ENCODE data around the gene CNNM2.

The CNNM2 gene

GRCh38 chr10:102917962-102918816 lies at the start of gene CNNM2:
CNNM2 (plus strand) TSS chr10:102918294; CDS start chr10:102918481, 187 bp downstream.
- WGBS (ENCODE audit: insufficient coverage, insufficient read length), result no CpG with 5 or more reads among the region's 80 CpGs
- H3K9me3 ChIP-seq (ENCODE audit: control insufficient read depth, insufficient read depth, low read length), result no peaks in the 10 kb centered on the region
- H3K36me3 ChIP-seq (ENCODE audit: control insufficient read depth, insufficient read depth, low read length), result peaks cover 2% of the 10 kb centered on the region; the same call in 1 of the 2 replicates
- peaks cover 9% of the 10 kb centered on the region; the same call in 1 of the 2 replicates for H3K27me3 ChIP-seq (ENCODE audit: control insufficient read depth, insufficient read depth, low read length)
- H3K4me1 ChIP-seq (ENCODE audit: control insufficient read depth, insufficient read depth, low read length), result peaks cover 7% of the 10 kb centered on the region
- H3K27ac ChIP-seq (ENCODE audit: low read length), result no peak within 1 kb of the TSS
- DNase-seq (ENCODE audit: low read depth, low spot score), result peak; percentile 99
- peak within 1 kb of the TSS; percentile 94 for H3K4me3 ChIP-seq (ENCODE audit: low read length)

- DNase-seq (ENCODE audit: low read depth, low spot score), result no peak
- no peaks in the 10 kb centered on the region for H3K36me3 ChIP-seq (ENCODE audit: control insufficient read depth, insufficient read depth, low read length)
- H3K4me3 ChIP-seq (ENCODE audit: low read length), result peak overlapping the region; percentile 49; the same call in 1 of the 2 replicates
- 0 out of 2 replicates have a peak, but pooled peaks cover 2% of the 10 kb centered on the region for H3K4me1 ChIP-seq (ENCODE audit: control insufficient read depth, insufficient read depth, low read length)
- no peak overlapping the region for H3K27ac ChIP-seq (ENCODE audit: low read length)
- no peaks in the 10 kb centered on the region for H3K9me3 ChIP-seq (ENCODE audit: control insufficient read depth, insufficient read depth, low read length)
- no CpG with 5 or more reads among the region's 5 CpGs for WGBS (ENCODE audit: insufficient coverage, insufficient read length)
- H3K27me3 ChIP-seq (ENCODE audit: control insufficient read depth, insufficient read depth, low read length), result no peaks in the 10 kb centered on the region
These were observed 49.2 kb upstream of the CNNM2 start for GRCh38 chr10:102868911-102869257.

- Histone ChIP-seq H3K9me3 (ENCODE audit: control insufficient read depth, insufficient read depth, low read length) (no peaks in the 10 kb centered on the region), H3K36me3 (ENCODE audit: control insufficient read depth, insufficient read depth, low read length) (no peaks in the 10 kb centered on the region), H3K4me1 (ENCODE audit: control insufficient read depth, insufficient read depth, low read length) (0 out of 2 replicates have a peak, but pooled peaks cover 2% of the 10 kb centered on the region), H3K27ac (ENCODE audit: low read length) (no peak within 1 kb of the TSS), H3K4me3 (ENCODE audit: low read length) (peak within 1 kb of the TSS; percentile 49; the same call in 1 of the 2 replicates), H3K27me3 (ENCODE audit: control insufficient read depth, insufficient read depth, low read length) (no peaks in the 10 kb centered on the region)
- no CpG with 5 or more reads among the region's 63 CpGs for WGBS (ENCODE audit: insufficient coverage, insufficient read length)
- peak; percentile 43 for DNase-seq (ENCODE audit: low read depth, low spot score)
These were observed 48.6 kb upstream of the CNNM2 start, which contains the start of gene AS3MT for GRCh38 chr10:102869258-102870198. AS3MT (plus strand) TSS chr10:102869470; CDS start chr10:102869593, 123 bp downstream.

- no peak for DNase-seq (ENCODE audit: low read depth, low spot score)
- 0 out of 2 replicates have a peak, but pooled peaks cover 2% of the 10 kb centered on the region for H3K4me1 ChIP-seq (ENCODE audit: control insufficient read depth, insufficient read depth, low read length)
- H3K36me3 ChIP-seq (ENCODE audit: control insufficient read depth, insufficient read depth, low read length), result no peaks in the 10 kb centered on the region
- no CpG with 5 or more reads among the region's 10 CpGs for WGBS (ENCODE audit: insufficient coverage, insufficient read length)
- H3K9me3 ChIP-seq (ENCODE audit: control insufficient read depth, insufficient read depth, low read length), result no peaks in the 10 kb centered on the region
- peak overlapping the region; percentile 49; the same call in 1 of the 2 replicates for H3K4me3 ChIP-seq (ENCODE audit: low read length)
- no peak overlapping the region for H3K27ac ChIP-seq (ENCODE audit: low read length)
- no peaks in the 10 kb centered on the region for H3K27me3 ChIP-seq (ENCODE audit: control insufficient read depth, insufficient read depth, low read length)
These were observed 47.9 kb upstream of the CNNM2 start for GRCh38 chr10:102870221-102870620.

GRCh38 chr10:102872163-102872562 lies 45.9 kb upstream of the CNNM2 start:
- H3K27ac ChIP-seq (ENCODE audit: low read length), result no peak overlapping the region
- no peak overlapping the region for H3K4me3 ChIP-seq (ENCODE audit: low read length)
- WGBS (ENCODE audit: insufficient coverage, insufficient read length), result 100% methylated on average over 1 of the region's 4 CpGs
- no peaks in the 10 kb centered on the region for H3K27me3 ChIP-seq (ENCODE audit: control insufficient read depth, insufficient read depth, low read length)
- no peak for DNase-seq (ENCODE audit: low read depth, low spot score)
- H3K4me1 ChIP-seq (ENCODE audit: control insufficient read depth, insufficient read depth, low read length), result 0 out of 2 replicates have a peak, but pooled peaks cover 2% of the 10 kb centered on the region
- no peaks in the 10 kb centered on the region for H3K36me3 ChIP-seq (ENCODE audit: control insufficient read depth, insufficient read depth, low read length)
- H3K9me3 ChIP-seq (ENCODE audit: control insufficient read depth, insufficient read depth, low read length), result no peaks in the 10 kb centered on the region

- H3K27me3 ChIP-seq (ENCODE audit: control insufficient read depth, insufficient read depth, low read length), result no peaks in the 10 kb centered on the region
- no CpG with 5 or more reads among the region's 2 CpGs for WGBS (ENCODE audit: insufficient coverage, insufficient read length)
- no peaks in the 10 kb centered on the region for H3K36me3 ChIP-seq (ENCODE audit: control insufficient read depth, insufficient read depth, low read length)
- DNase-seq (ENCODE audit: low read depth, low spot score), result no peak
- H3K9me3 ChIP-seq (ENCODE audit: control insufficient read depth, insufficient read depth, low read length), result no peaks in the 10 kb centered on the region
- H3K4me3 ChIP-seq (ENCODE audit: low read length), result no peak overlapping the region
- H3K4me1 ChIP-seq (ENCODE audit: control insufficient read depth, insufficient read depth, low read length), result no peaks in the 10 kb centered on the region
- no peak overlapping the region for H3K27ac ChIP-seq (ENCODE audit: low read length)
These were observed 41.3 kb upstream of the CNNM2 start for GRCh38 chr10:102876747-102877153.

- Histone ChIP-seq H3K27ac (ENCODE audit: low read length) (no peak overlapping the region), H3K27me3 (ENCODE audit: control insufficient read depth, insufficient read depth, low read length) (no peaks in the 10 kb centered on the region), H3K4me3 (ENCODE audit: low read length) (no peak overlapping the region), H3K9me3 (ENCODE audit: control insufficient read depth, insufficient read depth, low read length) (no peaks in the 10 kb centered on the region), H3K4me1 (ENCODE audit: control insufficient read depth, insufficient read depth, low read length) (no peaks in the 10 kb centered on the region), H3K36me3 (ENCODE audit: control insufficient read depth, insufficient read depth, low read length) (no peaks in the 10 kb centered on the region)
- no peak for DNase-seq (ENCODE audit: low read depth, low spot score)
- WGBS (ENCODE audit: insufficient coverage, insufficient read length), result no CpG with 5 or more reads among the region's 4 CpGs
These were observed 39.5 kb upstream of the CNNM2 start for GRCh38 chr10:102878629-102879028.

GRCh38 chr10:102880256-102880655 lies 37.8 kb upstream of the CNNM2 start:
- H3K4me3 ChIP-seq (ENCODE audit: low read length), result no peak overlapping the region
- H3K27ac ChIP-seq (ENCODE audit: low read length), result no peak overlapping the region
- DNase-seq (ENCODE audit: low read depth, low spot score), result no peak
- H3K9me3 ChIP-seq (ENCODE audit: control insufficient read depth, insufficient read depth, low read length), result no peaks in the 10 kb centered on the region
- WGBS (ENCODE audit: insufficient coverage, insufficient read length), result no CpG with 5 or more reads among the region's 2 CpGs
- no peaks in the 10 kb centered on the region for H3K36me3 ChIP-seq (ENCODE audit: control insufficient read depth, insufficient read depth, low read length)
- no peaks in the 10 kb centered on the region for H3K4me1 ChIP-seq (ENCODE audit: control insufficient read depth, insufficient read depth, low read length)
- no peaks in the 10 kb centered on the region for H3K27me3 ChIP-seq (ENCODE audit: control insufficient read depth, insufficient read depth, low read length)

GRCh38 chr10:102888048-102888447 lies 30.0 kb upstream of the CNNM2 start:
- Histone ChIP-seq H3K9me3 (ENCODE audit: control insufficient read depth, insufficient read depth, low read length) (no peaks in the 10 kb centered on the region), H3K36me3 (ENCODE audit: control insufficient read depth, insufficient read depth, low read length) (no peaks in the 10 kb centered on the region), H3K27ac (ENCODE audit: low read length) (no peak overlapping the region), H3K4me1 (ENCODE audit: control insufficient read depth, insufficient read depth, low read length) (no peaks in the 10 kb centered on the region), H3K27me3 (ENCODE audit: control insufficient read depth, insufficient read depth, low read length) (no peaks in the 10 kb centered on the region), H3K4me3 (ENCODE audit: low read length) (no peak overlapping the region)
- no CpG with 5 or more reads among the region's 1 CpG for WGBS (ENCODE audit: insufficient coverage, insufficient read length)
- DNase-seq (ENCODE audit: low read depth, low spot score), result no peak

All from iPS DF 6.9 (cell line).